HG03571 (cell line): ENCODE results near the gene CPNE4.

ENCODE experiments used
- ATAC-seq: cut with Tn5 transposase; IDR thresholded peaks from one replicate; pipeline ENCODE4 v1.9.1; 2021; ENCODE audit not compliant: unreplicated experiment

CPNE4 gene

DNA sequence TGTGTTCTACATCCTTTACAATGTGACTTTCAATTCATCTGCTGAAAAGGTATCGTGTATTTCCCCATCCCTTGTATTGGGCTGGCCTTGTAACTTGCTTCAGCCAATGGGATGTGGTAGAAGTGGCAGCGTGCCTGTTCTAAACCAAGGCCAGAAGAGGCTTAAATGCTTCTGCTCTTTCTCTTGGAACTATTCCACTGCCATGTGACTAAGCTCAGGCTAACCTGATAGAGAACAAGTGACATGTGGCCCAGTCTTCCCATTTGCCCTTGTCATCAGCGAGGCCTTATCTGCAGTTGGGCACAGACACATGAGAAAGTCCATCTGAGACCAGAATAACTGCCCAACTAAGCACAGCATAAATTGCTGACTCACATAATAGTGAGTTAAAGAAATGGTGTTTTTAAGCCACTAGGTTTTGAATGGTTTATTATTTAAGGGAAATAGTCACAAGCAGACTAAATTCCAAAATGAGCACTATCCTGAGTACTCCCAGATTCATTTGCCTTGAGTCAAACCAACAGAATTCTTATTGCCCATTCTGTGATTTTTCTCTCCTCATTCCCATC is 230.2 kb downstream of the CPNE4 start:
- no peak for ATAC-seq

DNA sequence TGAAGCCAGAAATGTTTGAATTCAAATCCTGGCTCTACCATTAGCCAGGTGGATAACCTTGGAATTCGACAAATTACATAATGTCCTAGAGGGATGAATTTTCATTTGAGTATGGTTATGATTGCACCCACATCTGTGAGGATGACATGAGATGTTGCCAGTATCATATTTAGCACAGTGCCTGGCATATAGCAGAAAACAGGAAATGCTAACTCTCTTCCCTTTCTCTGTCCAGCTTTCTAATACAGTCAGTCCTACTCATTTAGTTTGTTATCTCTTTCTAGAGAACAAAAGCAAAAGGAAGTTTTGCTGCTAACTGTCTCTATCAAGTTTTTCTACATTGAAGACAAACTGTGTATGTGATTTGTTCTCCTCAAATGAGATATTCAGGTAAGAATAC is 231.7 kb downstream of the CPNE4 start:
- ATAC-seq, result no peak

DNA sequence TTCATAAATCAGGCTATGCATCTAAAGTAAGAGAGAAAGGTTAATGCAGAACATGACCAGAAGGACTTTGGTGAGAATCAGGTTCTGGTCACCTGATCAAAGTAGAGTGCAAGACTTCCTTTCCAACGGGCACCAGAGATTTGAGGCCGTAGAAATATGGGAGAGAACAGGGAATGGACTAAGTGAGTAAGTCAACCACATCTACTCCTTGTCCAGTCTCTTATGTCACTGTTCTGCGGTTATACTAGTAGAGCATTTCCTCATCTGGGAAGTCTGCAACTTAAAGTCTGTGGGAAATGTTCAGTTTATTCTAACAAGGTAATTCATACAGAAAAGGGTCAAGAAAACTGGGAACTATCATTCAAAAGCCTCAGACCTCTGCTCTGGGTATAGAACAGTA is 232.8 kb downstream of the CPNE4 start:
- ATAC-seq, result no peak

DNA sequence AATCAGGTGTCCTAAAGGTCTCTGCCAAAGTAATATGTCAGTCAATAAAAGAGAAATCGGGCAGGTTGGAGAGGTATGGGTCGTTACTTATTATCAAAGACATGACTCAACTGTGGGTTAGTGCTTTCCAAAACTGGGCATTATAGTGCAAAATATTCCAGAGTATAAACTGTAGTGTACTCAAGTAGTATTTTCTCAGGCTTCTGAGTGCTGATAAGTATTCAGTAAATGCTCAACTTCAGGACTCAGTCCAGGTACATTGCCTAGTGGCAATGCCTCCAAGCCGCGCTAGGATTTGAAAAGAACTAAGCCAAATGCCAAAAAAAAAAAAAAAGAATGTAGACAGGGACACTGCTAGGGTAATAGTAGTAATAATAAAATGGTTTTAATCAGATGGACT is 233.2 kb downstream of the CPNE4 start:
- no peak for ATAC-seq

DNA sequence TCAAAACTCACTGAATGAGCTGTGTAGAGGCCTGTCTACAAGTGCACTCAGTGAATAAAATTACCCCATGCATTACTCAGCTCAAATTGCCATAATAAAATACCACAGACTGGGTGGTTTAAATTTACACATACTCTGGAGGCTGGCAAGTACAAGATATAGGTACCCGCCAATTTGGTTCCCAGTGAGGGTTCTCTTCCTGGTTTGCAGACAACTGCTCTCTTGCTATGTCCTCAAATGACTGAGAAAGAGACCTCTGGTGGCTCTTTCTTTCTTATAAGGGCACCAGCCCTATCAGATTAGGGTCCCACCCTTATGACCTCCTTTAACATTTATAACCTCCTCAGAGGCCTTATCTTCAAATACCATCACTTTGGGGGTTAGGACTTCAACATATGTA is 237.0 kb downstream of the CPNE4 start:
- ATAC-seq, result no peak

DNA sequence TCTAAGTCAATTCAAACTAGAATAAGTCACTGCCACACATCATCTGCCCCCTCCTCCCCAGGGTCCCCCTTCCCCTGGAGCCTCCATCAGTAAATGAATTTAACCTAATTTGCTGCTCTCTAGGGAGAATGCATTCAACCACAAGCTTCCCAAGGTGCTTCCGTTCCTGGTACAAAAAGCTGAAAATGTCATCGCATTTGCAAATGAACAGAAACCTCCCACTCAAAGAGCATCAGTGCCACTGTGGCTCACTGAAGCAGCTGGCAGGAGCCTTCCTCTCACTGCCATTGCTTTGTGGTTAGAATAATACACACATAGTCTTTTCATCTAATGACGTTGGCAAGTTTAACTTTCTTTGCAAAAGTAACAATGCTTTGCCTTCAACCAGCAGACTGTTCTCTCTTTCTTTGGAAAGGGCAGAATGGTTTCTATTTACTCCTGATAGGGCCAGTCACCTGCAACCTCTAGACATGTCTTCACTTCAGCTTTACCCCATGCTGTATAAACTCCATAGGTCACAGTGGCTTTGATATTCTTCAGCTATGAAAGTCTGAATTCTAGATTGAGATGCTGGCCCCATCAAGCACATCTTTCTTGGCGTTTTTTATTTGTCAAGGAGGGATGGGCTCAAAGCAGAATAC is 238.1 kb downstream of the CPNE4 start:
- ATAC-seq, result no peak

DNA sequence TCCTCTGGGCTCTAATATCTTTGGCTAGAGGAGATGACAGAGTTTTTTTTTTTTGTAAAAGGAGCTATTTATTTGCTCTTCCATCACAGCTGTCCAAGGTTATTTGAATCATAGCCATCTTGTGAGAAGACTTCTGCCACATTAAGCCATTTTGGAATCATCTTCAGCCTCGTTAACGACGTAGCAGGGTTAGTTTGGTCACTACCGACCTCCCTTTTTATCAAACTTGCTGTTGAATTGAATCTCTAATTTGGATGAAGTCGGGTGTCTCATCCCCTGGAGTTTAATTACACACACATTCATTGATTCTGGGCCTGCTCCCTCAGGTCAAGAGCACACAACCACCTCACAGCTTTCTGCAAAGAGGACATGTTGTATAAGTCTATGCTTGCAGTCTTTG is 238.7 kb downstream of the CPNE4 start:
- no peak for ATAC-seq

DNA sequence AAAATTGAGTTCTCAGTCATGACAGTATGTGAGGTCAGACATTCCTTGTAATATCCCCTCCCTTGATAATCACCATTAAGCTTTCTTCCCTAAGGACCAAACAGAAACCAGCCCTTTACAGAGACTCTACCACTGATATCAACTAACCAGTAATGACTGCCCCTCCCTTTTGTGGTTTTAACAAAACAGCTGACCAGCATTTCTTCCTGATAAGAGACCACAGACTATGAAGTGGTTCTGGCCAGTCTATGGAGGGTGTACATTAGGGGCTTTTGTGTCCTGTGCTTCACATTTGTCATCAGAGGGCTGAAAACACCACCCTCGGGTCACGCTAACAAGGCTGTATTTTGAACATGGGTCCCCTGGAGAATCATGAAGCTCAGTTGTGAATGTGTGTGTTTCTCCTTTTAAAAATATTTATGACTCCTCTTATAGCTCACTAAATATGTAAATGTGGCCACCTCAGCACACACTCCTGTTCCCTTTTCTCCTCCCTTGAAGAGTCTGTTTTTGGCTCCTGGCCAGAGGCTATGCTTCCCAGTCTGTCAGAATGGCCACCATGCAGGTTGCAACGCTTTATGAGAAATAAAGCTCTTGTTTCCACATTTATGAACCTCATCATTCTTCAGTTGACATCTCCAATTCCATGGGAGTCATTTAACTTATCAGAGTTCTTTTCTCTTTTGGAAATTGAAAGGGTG is 239.3 kb downstream of the CPNE4 start:
- peak; percentile 47 for ATAC-seq

DNA sequence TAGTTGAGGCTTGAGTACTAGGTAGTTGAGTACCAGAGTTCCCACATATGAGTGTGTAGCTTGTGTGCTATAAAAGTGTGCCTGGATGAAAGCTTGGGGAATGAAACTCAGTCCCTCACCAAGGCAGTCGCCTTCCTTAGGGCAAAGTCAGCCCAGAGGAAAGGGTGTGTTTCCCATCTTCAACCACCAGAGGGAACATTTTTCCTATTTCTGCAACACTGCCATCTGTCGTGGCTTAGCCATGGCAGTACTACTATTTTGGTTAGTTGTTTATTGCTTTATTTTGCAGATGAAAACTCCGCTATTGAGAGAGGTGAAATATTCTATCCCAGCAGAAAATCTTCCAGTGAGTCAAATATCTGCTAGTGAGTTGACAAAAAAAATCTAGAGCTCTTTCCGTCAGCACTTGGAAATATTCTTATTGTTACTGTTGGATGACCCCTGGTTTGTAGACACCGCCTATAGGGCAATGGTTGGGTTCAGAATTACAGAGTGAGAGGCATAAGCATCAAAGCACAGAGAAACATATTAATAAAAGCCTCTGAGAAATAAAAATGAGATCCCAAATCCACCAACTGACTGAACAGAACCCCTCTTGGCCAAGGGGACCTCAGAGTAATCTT is 239.9 kb downstream of the CPNE4 start:
- peak; percentile 64 for ATAC-seq

DNA sequence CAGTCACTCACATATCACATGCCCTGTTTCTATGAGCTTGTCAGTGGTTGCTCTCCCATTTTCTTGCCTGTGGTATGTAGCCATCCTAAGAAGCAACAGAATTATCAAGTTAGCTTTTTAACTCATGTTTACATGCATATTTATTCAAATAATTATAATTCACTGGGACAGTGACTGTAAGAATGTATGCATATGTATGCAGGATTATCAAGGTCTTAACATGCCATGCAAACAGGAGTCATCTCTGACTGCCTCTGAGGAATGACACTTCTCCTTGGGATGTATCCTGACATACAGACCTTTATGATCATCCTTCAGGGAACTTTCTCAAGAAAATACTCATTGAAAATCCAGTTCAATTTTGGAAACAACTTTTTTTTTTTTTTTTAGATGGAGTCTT is 240.9 kb downstream of the CPNE4 start:
- ATAC-seq, result no peak

DNA sequence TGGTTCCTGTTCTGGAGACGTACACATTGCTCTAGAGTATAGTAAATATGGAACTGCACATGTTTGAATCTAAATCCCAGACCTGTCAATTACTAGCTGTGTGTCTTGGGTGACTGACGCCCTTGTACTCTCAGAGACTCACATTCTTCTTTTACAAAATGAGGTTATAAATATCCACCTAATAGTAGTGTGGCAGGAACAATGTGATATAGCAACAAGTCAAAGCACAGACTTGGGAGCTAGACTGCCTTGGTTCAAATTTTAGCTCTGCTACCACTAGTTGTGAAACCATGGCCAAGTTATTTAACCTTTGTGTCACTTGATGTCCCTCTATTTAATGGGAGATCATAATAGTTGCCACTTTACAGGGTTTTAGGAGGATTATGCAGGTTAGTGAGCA is 245.6 kb downstream of the CPNE4 start:
- ATAC-seq, result no peak

DNA sequence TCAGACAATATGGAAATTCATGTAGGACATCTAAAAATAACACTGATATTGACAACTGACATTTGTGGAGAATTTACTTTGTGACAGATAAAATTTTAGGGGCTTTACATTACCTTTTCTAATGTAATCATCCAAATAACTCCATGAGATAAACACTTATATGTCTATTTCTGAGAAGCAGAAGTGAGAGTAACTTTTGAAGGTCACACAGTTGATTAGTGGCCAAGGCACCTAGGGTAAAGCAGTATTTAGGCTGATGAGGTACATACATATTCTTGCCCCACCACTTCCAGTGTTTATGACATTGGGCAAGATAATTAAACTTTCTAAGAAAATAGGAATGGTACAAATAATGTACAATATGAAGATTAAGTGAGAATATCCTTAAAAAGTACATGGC is 248.4 kb downstream of the CPNE4 start:
- no peak for ATAC-seq

DNA sequence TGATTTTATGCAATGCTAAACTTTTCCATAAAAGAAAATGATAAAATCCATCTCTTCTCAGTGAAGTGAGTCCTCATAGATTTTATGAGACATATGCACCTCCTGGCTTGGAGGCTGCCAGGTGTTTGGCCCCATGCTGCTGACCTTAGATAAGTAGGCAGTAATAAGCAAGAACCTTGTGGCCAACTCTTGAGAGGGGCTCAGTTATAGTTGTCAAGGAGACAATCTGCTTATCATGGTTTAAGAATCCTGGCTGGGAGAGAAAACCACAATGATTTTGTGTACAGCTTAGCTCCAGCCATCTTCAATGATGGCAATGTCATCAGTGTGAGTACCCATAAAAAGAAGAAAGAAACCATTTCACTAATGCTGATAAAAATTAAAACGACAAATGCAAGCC is 252.1 kb downstream of the CPNE4 start:
- ATAC-seq, result no peak

DNA sequence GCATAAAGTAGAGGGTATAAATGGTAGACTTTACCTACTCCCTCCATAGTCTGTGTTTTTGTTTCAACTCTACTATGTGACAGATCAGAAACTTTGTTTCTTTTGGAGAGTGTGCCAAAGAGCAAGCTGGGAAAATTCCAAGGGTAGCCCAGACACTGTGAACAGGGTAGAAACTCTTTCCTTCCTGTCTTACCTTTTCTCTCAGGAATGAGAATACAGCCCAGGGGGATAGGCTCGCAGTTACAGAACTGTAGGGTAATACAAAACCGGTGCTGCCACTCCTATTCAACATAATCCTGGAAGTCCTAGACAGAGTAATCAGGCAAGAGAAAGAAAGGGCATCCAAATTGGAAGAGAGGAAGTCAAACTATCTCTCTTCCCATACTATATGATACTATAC is 256.3 kb downstream of the CPNE4 start:
- ATAC-seq, result no peak

DNA sequence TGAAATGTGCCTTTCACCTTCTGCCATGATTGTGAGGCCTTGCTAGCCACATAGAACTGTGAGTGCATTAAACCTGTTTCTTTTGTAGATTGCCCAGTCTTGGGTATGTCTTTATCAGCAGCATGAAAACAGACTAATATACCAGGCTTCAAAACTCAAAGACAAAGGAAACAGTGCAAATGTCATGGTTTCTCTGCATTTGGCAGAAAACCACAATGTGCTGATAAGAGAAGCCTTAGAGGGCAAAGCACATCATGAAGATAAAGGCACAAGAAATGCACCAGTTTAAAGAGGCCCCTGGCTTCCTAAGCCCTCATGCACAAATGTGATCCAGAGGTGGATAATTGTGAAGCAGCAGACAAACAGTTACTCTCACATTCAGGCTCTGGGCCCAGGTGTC is 259.2 kb downstream of the CPNE4 start:
- no peak for ATAC-seq

DNA sequence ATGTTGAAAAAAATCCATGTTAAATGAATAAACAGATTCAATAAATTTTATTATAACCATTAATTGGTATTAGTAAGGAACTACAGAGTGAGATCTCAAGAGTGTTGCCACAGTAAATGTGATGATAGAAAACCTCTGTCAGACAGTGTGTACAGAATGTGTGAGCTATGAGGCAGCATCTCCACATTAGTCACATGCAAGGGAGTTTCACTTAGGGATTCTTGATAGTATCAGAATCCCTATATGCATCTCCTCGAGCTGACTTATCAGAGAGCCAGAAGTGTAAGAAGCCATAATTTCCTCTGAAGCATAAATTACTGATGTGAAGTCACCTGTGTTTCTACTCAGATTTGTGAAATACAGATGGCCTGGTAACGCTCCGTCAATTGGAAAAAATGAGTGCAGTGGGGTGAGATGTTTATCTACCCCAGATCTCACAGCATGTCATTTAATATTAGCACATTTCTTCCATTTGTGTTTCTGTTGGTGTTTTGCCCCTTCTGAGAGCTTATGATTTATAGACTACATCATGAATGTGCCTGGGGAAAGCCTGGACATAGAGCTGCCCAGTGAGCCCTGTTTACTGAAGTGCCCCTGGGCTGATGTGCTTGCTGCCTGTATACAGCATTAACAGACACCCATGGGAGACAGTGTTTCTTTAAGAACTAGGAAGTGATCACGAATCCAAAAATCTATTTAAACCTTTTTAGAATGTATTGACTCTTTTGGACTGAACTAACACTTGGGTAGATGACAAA is 262.4 kb downstream of the CPNE4 start:
- no peak for ATAC-seq

DNA sequence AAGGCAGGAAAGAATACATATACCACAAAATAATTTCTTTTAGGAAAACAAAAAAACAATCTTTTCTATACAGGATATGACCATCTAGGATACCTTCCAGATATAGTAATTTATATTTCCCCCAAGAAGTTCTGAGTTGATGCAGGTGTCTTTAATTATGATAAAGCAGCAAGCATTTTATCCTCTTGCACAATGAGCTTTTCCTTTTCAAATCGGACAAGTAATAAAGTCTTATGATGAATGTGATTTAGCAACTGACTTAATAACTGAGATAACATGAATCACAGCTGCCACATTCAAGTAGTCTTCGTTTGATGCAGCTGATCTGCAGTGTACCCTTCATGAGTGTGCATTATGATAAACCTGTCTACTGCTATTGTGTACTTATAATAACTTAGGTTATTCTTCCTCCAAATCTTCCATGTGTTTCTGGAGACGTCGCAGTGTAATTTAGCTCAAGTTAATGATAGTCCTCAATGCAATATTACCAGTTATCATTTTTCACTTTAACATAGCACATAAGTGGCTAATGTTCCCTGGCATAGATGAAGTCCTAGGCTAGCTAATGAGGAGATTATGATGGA is 271.7 kb downstream of the CPNE4 start:
- no peak for ATAC-seq

DNA sequence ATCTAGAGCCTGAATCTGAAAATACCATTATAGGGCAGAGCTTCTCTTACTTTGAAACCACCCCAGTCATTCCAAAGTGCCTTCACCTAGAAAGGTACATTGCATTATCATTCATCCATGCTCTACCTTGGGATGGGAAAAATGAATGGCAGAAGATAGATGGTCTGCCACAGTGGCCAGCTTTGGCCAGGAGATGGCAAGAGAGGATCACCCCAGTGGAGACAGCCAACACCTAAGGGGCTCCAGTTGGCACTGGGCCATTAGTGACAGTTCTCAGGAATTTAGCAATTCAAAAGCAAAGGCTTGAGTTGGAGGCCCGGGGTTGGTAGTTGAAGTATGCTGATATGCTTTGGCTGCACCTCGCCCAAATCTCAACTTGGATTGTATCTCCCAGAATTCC is 278.4 kb downstream of the CPNE4 start:
- ATAC-seq, result no peak

DNA sequence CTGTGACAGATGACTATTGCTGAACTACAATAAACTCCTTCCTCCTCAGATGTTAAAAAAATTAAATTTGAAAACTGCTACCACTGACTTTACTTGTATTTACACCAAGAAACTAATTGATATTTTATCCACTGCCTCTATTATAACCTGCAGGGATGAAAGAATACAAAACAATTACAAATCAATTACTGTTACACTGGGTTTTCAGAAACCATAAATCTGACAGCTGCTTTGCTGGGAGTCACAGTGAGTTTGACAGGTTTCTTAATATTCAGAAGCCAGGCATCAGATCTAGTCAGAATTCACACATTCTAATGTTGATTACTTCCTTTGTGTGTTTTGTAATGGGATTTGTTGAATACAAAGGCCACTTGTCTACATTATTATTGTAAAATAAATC is 279.4 kb downstream of the CPNE4 start:
- ATAC-seq, result no peak

DNA sequence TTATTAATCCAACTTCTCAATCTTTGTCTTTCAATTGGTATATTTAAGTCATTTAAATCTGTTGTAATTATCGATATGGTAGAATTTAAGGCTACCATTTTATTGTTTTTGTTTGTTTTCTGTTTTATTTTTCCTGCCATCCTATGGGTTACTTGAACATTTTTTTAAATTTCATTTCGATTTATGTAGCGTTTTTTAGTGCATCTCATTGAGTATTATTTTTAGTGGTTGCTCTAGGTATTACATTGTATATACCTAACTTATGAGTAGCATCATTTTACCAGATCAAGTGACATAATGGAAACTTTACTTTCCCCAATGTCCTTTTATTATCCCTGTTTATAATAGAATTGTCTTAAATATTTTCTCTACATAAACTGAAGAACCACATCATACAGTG is 284.6 kb downstream of the CPNE4 start:
- ATAC-seq, result no peak

DNA sequence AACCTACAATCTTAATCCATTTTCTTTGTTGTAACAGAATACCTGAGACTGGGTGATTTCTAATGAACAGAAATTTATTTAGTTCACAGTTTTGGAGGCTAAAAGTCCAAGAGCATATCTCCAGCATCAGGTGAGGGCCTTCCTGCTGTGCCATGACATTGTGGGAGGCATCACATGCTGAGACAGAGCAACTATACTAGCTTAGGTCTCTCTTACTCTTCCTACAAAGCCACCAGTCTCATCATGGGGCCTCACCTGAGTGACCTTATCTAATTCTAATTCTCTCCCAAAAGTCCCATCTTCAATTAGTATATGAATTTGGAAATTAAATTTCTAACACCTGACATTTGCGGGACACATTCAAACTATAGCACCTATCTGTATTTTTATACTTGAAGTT is 285.0 kb downstream of the CPNE4 start:
- ATAC-seq, result no peak
